Esophagus squamous epithelium (tissue), 4 donors: ENCODE data around the gene TMEM240.

Experiments
- CTCF ChIP-seq, 6 experiments: fragments of 450-650 bp in 4 of 6; fragments of 200-600 bp in 2 of 6; sonication (generic) in 2 of 6; IDR thresholded peaks; one replicate each; pipeline ENCODE4 v1.5.1; 2016 to 2019; ENCODE audit warnings: antibody characterized with exemption in 6 of 6, mild to moderate bottlenecking in 4 of 6, moderate library complexity in 4 of 6
- POLR2A ChIP-seq, 4 donors: fragments of 450-650 bp; IDR thresholded peaks; one replicate each; pipeline ENCODE4 v1.6.1; 2017; ENCODE audit warnings: antibody characterized with exemption in 4 of 4, mild to moderate bottlenecking in 4 of 4, moderate library complexity in 3 of 4

- TF ChIP-seq CTCF (IDR thresholded peaks at IDR 0.05) (no peak), POLR2A (IDR thresholded peaks at IDR 0.05) (no peak)
These were observed 11.8 kb upstream of the TMEM240 start for GRCh38 chr1:1552263-1552639.
